Neural progenitor cell (in vitro differentiated cells): ENCODE measurements around the gene SMPD3. TPM values are rescaled to one million over a fixed set of nuclear protein-coding genes. Genes with fewer than 3 reads are reported as not detected.
A peak's percentile ranks its signal among the peaks of the same experiment; 100 is the strongest.

Source experiments
- DNase-seq: peaks from one replicate; pipeline ENCODE4 v3.0.0-alpha.2; 2016; ENCODE audit warnings: low spot score
- H2AFZ ChIP-seq: fragments of 200-600 bp; sonication (generic); replicated peaks from 2 replicates; pipeline ENCODE4 v1.6.1; 2016; ENCODE audit warnings: antibody characterized with exemption
- H3F3A ChIP-seq: fragments of 200-600 bp; sonication (generic); 2 replicates; pipeline ENCODE4 v1.6.1; 2016; ENCODE audit warnings: antibody characterized with exemption, low read depth
- H3K27ac ChIP-seq: fragments of 200-600 bp; sonication (generic); 2 replicates; pipeline ENCODE4 v1.5.1; 2016; ENCODE audit warnings: mild to moderate bottlenecking
- H3K27me3 ChIP-seq: fragments of 200-600 bp; sonication (generic); 2 replicates; pipeline ENCODE4 v1.6.1; 2016; ENCODE audit warnings: mild to moderate bottlenecking, moderate library complexity
- H3K36me3 ChIP-seq: fragments of 200-600 bp; sonication (generic); 2 replicates; pipeline ENCODE4 v1.5.1; 2016
- H3K4me1 ChIP-seq: fragments of 200-600 bp; sonication (generic); 2 replicates; pipeline ENCODE4 v1.6.1; 2016; ENCODE audit warnings: mixed run types
- H3K4me2 ChIP-seq: fragments of 200-600 bp; sonication (generic); 2 replicates; pipeline ENCODE4 v1.6.1; 2016
- H3K4me3 ChIP-seq: fragments of 200-600 bp; sonication (generic); 2 replicates; pipeline ENCODE4 v1.5.1; 2016
- H3K79me2 ChIP-seq: fragments of 200-600 bp; sonication (generic); 2 replicates; pipeline ENCODE4 v1.6.1; 2016; ENCODE audit warnings: low read depth
- H3K9ac ChIP-seq: fragments of 200-600 bp; sonication (generic); 2 replicates; pipeline ENCODE4 v1.6.1; 2016
- H3K9me3 ChIP-seq: fragments of 200-600 bp; sonication (generic); 2 replicates; pipeline ENCODE4 v1.5.1; 2016; ENCODE audit warnings: low read depth
- H4K20me1 ChIP-seq: fragments of 200-600 bp; sonication (generic); 2 replicates; pipeline ENCODE4 v1.6.1; 2016; ENCODE audit warnings: low read depth
- H3K27ac Mint-ChIP-seq: 3 replicates; pipeline ENCODE4 v1.8.0; 2021; ENCODE audit warnings: mixed read lengths
- H3K27me3 Mint-ChIP-seq: 2 replicates; pipeline ENCODE4 v1.8.0; 2022; ENCODE audit warnings: low read depth, mild to moderate bottlenecking, inconsistent platforms, moderate library complexity, mixed read lengths; ENCODE audit not compliant: insufficient read depth
- H3K36me3 Mint-ChIP-seq: 3 replicates; pipeline ENCODE4 v1.8.0; 2021; ENCODE audit warnings: mixed read lengths
- H3K4me1 Mint-ChIP-seq: 3 replicates; pipeline ENCODE4 v1.8.0; 2021; ENCODE audit warnings: mixed read lengths
- H3K4me3 Mint-ChIP-seq: 3 replicates; pipeline ENCODE4 v1.8.0; 2021; ENCODE audit warnings: mild to moderate bottlenecking, moderate library complexity, mixed read lengths
- H3K9me3 Mint-ChIP-seq: 3 replicates; pipeline ENCODE4 v1.8.0; 2020; ENCODE audit warnings: mixed read lengths
- EZH2 ChIP-seq: fragments of 200-600 bp; sonication (generic); IDR thresholded peaks from 2 replicates; pipeline ENCODE4 v1.6.1; 2017; ENCODE audit warnings: antibody characterized with exemption, mild to moderate bottlenecking, moderate library complexity
- EZH2phosphoT487 ChIP-seq: fragments of 200-600 bp; sonication (generic); IDR thresholded peaks from 2 replicates; pipeline ENCODE4 v1.6.1; 2017; ENCODE audit warnings: antibody characterized with exemption
- total RNA-seq: library from RNA; depleted of rRNA; stranded (reverse); fragments of >200 nt; gene quantifications from 2 replicates; pipeline ENCODE4 v1.2.3, GENCODE V29; 2015; ENCODE audit warnings: low replicate concordance
- TF ChIP-seq, protein P1 (sequence below): fragments of 200-600 bp; sonication (generic); IDR thresholded peaks from 2 replicates; pipeline ENCODE4 v1.5.1; 2017; ENCODE audit warnings: antibody characterized with exemption, mild to moderate bottlenecking

SMPD3 gene
- total RNA-seq, 1 donor from 2014 or later, result not detected

DNA sequence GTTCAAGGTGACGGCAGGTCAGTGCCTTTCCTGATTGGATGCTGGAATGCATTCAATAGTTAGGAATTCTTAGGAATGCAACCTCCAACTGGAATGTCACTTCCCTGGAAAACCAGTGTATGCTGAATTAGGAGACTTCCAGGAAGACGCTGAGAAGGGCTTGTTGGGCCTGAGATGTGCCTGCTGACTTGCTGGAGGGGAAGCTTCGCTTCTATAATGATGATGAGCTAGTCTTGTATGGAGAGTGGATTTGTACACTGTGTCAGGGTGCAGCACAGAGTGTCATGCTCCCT lies 45.6 kb downstream of the SMPD3 start:
- H3K27ac Mint-ChIP-seq, result no peak overlapping the region
- H3K36me3 Mint-ChIP-seq, result no peaks in the 10 kb centered on the region
- DNase-seq, result no peak
- Histone ChIP-seq H3K4me1 (peaks cover 16% of the 10 kb centered on the region), H4K20me1 (no peaks in the 10 kb centered on the region), H3F3A (no peaks in the 10 kb centered on the region), H3K27ac (no peak overlapping the region), H3K79me2 (no peaks in the 10 kb centered on the region), H2AFZ (no peak overlapping the region), H3K4me2 (no peak overlapping the region), H3K4me3 (no peak overlapping the region), H3K9ac (no peak overlapping the region), H3K27me3 (no peaks in the 10 kb centered on the region), H3K36me3 (no peaks in the 10 kb centered on the region), H3K9me3 (no peaks in the 10 kb centered on the region)
- TF ChIP-seq, protein P1, sequence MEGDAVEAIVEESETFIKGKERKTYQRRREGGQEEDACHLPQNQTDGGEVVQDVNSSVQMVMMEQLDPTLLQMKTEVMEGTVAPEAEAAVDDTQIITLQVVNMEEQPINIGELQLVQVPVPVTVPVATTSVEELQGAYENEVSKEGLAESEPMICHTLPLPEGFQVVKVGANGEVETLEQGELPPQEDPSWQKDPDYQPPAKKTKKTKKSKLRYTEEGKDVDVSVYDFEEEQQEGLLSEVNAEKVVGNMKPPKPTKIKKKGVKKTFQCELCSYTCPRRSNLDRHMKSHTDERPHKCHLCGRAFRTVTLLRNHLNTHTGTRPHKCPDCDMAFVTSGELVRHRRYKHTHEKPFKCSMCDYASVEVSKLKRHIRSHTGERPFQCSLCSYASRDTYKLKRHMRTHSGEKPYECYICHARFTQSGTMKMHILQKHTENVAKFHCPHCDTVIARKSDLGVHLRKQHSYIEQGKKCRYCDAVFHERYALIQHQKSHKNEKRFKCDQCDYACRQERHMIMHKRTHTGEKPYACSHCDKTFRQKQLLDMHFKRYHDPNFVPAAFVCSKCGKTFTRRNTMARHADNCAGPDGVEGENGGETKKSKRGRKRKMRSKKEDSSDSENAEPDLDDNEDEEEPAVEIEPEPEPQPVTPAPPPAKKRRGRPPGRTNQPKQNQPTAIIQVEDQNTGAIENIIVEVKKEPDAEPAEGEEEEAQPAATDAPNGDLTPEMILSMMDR, result no peak
- no peak for TF ChIP-seq EZH2phosphoT487
- TF ChIP-seq EZH2, result no peak
- H3K27me3 Mint-ChIP-seq, result peaks cover 5% of the 10 kb centered on the region
- no peaks in the 10 kb centered on the region for H3K9me3 Mint-ChIP-seq
- no peak overlapping the region for H3K4me3 Mint-ChIP-seq
- H3K4me1 Mint-ChIP-seq, result peaks cover 34% of the 10 kb centered on the region

GRCh38 chr16:68401871-68402747 lies 46.2 kb downstream of the SMPD3 start:
- Mint-ChIP-seq H3K36me3 (no peaks in the 10 kb centered on the region), H3K27me3 (peaks cover 10% of the 10 kb centered on the region), H3K4me1 (peaks cover 40% of the 10 kb centered on the region), H3K27ac (no peak overlapping the region), H3K4me3 (no peak overlapping the region), H3K9me3 (no peaks in the 10 kb centered on the region)
- Histone ChIP-seq H3K9ac (no peak overlapping the region), H3F3A (no peaks in the 10 kb centered on the region), H3K27ac (no peak overlapping the region), H4K20me1 (no peaks in the 10 kb centered on the region), H2AFZ (no peak overlapping the region), H3K4me3 (no peak overlapping the region), H3K4me2 (no peak overlapping the region), H3K4me1 (peaks cover 19% of the 10 kb centered on the region), H3K27me3 (no peaks in the 10 kb centered on the region), H3K79me2 (no peaks in the 10 kb centered on the region), H3K9me3 (no peaks in the 10 kb centered on the region), H3K36me3 (no peaks in the 10 kb centered on the region)
- TF ChIP-seq EZH2phosphoT487 (no peak), EZH2 (no peak)
- TF ChIP-seq, protein P1, result no peak
- no peak for DNase-seq

DNA sequence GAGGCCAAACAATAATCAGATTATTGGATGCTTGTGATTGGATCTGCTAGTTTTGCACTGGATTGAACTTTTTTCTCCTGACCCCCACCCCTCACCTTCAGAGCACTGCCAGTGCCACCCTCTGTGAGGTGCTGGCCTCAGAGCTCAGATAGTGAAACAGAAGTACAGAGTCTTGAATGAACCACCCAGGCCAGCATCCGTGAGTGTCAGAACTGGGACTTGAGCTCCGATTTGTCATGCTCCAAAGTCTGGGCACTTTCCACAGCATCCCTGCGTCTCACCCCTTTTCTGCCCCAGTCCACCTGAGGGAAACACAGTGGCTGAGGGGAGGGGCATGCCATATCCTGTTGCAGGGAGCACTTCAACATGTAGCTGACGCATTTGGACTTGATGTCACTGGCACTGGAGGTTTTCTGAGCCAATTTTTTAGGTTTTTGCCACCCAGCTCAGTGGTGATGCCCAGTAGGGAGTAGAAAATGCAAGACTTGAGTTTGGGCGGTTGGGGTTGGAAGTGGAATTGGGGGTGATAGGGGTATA lies 47.3 kb downstream of the SMPD3 start:
- Histone ChIP-seq H4K20me1 (no peaks in the 10 kb centered on the region), H3K4me3 (no peak overlapping the region), H2AFZ (no peak overlapping the region), H3K4me1 (peaks cover 16% of the 10 kb centered on the region), H3K4me2 (no peak overlapping the region), H3K79me2 (no peaks in the 10 kb centered on the region), H3K27ac (no peak overlapping the region), H3K9me3 (no peaks in the 10 kb centered on the region), H3K9ac (no peak overlapping the region), H3K36me3 (no peaks in the 10 kb centered on the region), H3F3A (no peaks in the 10 kb centered on the region), H3K27me3 (no peaks in the 10 kb centered on the region)
- DNase-seq, result no peak
- Mint-ChIP-seq H3K9me3 (no peaks in the 10 kb centered on the region), H3K36me3 (no peaks in the 10 kb centered on the region), H3K4me1 (peaks cover 36% of the 10 kb centered on the region), H3K27ac (peak overlapping the region; percentile 72), H3K4me3 (no peak overlapping the region), H3K27me3 (peaks cover 12% of the 10 kb centered on the region)
- TF ChIP-seq, protein P1, result no peak
- no peak for TF ChIP-seq EZH2phosphoT487
- TF ChIP-seq EZH2, result no peak
